Adrenal gland (tissue), 5 donors: ENCODE results near the gene EIF2S3B.

ENCODE experiments used
- CTCF ChIP-seq, 6 experiments: fragments of 450-650 bp in 4 of 6; fragments of 200-600 bp in 2 of 6; sonication (generic) in 1 of 6; IDR thresholded peaks; 1 replicate in 5 of 6; 2 replicates in 1 of 6; pipeline versions ENCODE4 v1.5.1 to v1.8.0; 2016 to 2021; ENCODE audit warnings: antibody characterized with exemption in 6 of 6, mild to moderate bottlenecking in 2 of 6, moderate library complexity in 1 of 6
- POLR2A ChIP-seq, 2 donors: fragments of 450-650 bp; IDR thresholded peaks; one replicate each; pipeline ENCODE4 v1.6.1; 2017; ENCODE audit warnings: antibody characterized with exemption in 2 of 2, mild to moderate bottlenecking in 2 of 2, moderate library complexity in 1 of 2
- donor health status: DM: no; HTN: no; CAD: no.

- TF ChIP-seq CTCF (IDR thresholded peaks at IDR 0.05) (no peak), POLR2A (IDR thresholded peaks at IDR 0.05) (no peak)
Observed at GRCh38 chr12:10554756-10555481, 49.2 kb downstream of the EIF2S3B start.
